GM19238 (cell line): ENCODE results near the gene SEBOX.

Experiments
- DNase-seq: peaks from one replicate; pipeline ENCODE4 v3.0.0; 2011; ENCODE audit warnings: low spot score; ENCODE audit not compliant: insufficient read length

The SEBOX gene

GRCh38 chr17:28319598-28319935 is 45.4 kb downstream of the SEBOX start:
- DNase-seq = no peak

DNA sequence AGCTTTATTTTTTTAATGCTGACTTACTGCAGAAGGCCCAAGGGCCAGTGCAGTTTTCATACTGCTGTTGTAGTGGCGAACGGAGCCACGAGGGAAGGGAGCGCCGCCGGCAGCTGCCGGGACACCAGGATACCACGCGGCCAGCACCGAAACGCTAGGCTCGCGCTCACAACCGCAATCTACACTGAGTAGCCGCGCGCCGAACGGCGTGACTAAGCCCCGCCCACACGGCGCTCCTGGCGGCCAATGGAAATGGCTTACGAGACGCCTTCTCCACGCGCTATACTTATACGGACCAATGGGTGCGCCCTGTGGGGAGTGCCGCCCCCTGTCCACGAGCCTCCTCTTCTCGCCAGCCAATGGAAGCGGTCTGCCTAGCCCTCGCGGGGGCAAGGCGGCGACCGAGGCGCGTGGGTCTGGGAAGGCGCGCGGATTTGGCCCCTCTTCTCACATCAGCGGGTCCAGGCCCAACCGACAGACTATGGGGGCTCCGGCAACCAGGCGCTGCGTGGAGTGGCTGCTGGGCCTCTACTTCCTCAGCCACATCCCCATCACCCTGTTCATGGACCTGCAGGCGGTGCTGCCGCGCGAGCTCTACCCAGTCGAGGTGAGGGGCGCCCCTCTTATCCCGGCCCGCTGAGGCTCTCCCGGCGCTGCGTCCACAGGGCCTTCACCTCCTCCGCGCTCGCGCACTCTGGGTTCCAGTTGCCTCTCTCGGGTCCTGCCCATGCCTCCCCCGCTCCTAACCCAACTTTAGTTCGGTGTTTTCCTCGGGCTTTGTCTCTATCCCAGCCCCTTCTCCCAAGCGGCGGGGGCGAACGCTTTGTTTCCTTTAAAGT is 46.0 kb downstream of the SEBOX start, which contains the start of gene TMEM97:
TMEM97 (plus strand) TSS at position 442 of the 839 bp plus-strand sequence; CDS start at position 482, 40 bp downstream.
- DNase-seq = peak; percentile 91

GRCh38 chr17:28317966-28318758 is 46.8 kb downstream of the SEBOX start:
- DNase-seq = no peak

GRCh38 chr17:28317099-28317965 is 47.7 kb downstream of the SEBOX start:
- DNase-seq = no peak

GRCh38 chr17:28315846-28316705 is 48.9 kb downstream of the SEBOX start:
- DNase-seq = no peak

DNA sequence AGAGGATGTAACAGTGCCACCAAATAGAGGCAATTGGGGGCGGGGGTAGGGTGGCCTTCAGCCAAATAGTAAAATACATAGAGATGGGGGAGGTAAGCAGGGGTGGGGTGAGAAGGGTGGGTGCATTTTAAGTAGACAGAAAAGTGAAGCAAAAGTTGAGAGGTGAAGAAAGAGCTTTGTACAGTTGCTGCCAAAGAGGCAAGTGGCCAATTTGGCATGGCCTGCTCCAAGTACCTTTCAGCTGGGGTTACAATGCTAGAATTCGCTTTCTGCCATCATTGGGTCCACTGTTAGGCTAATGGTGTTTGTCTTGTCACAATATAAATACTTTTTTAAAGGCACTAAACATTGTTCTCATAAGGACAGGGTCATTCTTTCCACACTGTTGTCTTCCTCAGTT is 51.2 kb downstream of the SEBOX start:
- DNase-seq = no peak
